ENCODE results near the gene TKFC. TPM values are rescaled to one million over a fixed set of nuclear protein-coding genes. Genes with fewer than 3 reads are reported as not detected.
A peak's percentile ranks its signal among the peaks of the same experiment; 100 is the strongest.

TKFC gene
- total RNA-seq, 4 donors from 2014 or later: 38.6 to 55.3 (median 47.8) TPM

DNA sequence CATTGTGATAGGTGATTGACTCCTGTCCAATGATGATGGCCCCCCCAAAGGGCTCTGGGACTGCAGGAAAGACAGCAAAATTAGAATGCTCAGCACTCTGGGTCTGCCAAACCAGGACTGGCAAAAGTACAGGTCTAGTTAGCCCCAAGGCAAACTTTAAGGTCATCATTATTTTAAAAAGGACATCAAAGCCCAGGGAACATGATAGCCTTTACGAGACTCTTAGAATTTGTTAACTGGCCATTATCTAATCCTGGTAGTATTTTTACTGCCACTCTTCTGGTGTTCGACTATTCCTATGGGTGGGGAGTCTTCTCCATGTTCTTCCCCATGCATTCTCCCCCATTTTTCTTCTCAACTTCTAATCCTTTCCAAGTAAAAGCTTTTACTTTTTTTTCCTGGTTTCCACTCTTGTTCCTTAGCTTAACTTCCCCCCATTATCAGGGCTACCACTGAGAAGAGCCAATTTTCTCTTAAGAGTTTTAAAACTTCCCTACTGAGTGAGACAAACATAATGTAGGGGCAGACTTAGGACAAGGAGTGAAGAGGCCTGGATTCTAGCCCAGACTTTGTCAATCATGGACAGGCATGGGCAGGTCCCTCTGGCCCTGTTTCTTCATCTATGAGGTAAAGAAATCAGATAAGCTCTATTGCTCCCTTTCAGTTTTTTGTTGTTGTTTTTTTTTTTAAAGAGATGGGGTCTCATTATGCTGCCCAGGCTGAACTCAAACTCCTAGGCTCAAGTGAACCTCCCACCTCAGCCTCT lies 7.2 kb upstream of the TKFC start:
- TF ChIP-seq EP300 (IDR thresholded peaks at IDR 0.05) (no peak), POLR2A (IDR thresholded peaks at IDR 0.05) (no peak), POLR2AphosphoS5 (IDR thresholded peaks at IDR 0.05) (no peak), CTCF (IDR thresholded peaks at IDR 0.05) (no peak)
- peaks cover 79% of the 10 kb centered on the region for H3K36me3 ChIP-seq
- H3K4me1 ChIP-seq: peaks cover 38% of the 10 kb centered on the region
- H3K27ac ChIP-seq: no peak overlapping the region
- no peak overlapping the region for H3K4me3 ChIP-seq
- no peaks in the 10 kb centered on the region for H3K27me3 ChIP-seq
- no peaks in the 10 kb centered on the region for H3K9me3 ChIP-seq
- DNase-seq (ENCODE audit: low spot score in 2 of 2): no peak
- 74% methylated on average over 2 of the region's 2 CpGs for WGBS

GRCh38 chr11:61327669-61328071 lies 5.4 kb upstream of the TKFC start:
- no peaks in the 10 kb centered on the region for H3K9me3 ChIP-seq
- no peak for DNase-seq (ENCODE audit: low spot score in 2 of 2)
- no peak overlapping the region for H3K27ac ChIP-seq
- no peak for TF ChIP-seq CTCF (IDR thresholded peaks at IDR 0.05)
- TF ChIP-seq EP300 (IDR thresholded peaks at IDR 0.05): no peak
- TF ChIP-seq POLR2AphosphoS5 (IDR thresholded peaks at IDR 0.05): no peak
- no peak for TF ChIP-seq POLR2A (IDR thresholded peaks at IDR 0.05)
- H3K4me3 ChIP-seq: no peak overlapping the region
- peaks cover 56% of the 10 kb centered on the region for H3K4me1 ChIP-seq
- peaks cover 62% of the 10 kb centered on the region for H3K36me3 ChIP-seq
- no peaks in the 10 kb centered on the region for H3K27me3 ChIP-seq

DNA sequence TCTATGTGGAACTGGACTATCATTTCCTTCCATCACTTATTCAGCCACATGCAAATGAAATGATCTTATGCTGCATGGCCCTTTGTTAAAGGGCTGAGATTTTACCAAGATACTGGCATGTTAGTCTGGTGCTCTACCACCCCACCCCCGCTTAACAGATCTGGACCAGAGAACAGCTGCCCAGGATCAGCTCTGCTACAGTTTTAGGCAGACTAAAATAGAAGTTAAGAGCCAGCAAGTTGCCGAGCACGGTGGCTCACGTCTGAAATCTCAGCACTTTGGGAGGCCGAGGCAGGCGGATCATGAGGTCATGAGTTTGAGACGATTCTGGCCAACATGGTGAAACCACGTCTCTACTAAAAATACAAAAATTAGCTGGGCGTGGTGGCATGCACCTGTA lies 4.7 kb upstream of the TKFC start:
- WGBS: 92% methylated on average over 9 of the region's 9 CpGs
- peaks cover 55% of the 10 kb centered on the region for H3K36me3 ChIP-seq
- H3K9me3 ChIP-seq: no peaks in the 10 kb centered on the region
- H3K4me1 ChIP-seq: peaks cover 57% of the 10 kb centered on the region
- DNase-seq (ENCODE audit: low spot score in 2 of 2): no peak
- no peak for TF ChIP-seq POLR2AphosphoS5 (IDR thresholded peaks at IDR 0.05)
- TF ChIP-seq POLR2A (IDR thresholded peaks at IDR 0.05): no peak
- no peak overlapping the region for H3K4me3 ChIP-seq
- no peak overlapping the region for H3K27ac ChIP-seq
- H3K27me3 ChIP-seq: no peaks in the 10 kb centered on the region

GRCh38 chr11:61329871-61330270 lies 3.2 kb upstream of the TKFC start:
- 95% methylated on average over 4 of the region's 4 CpGs for WGBS
- H3K4me1 ChIP-seq: peaks cover 72% of the 10 kb centered on the region
- no peak for DNase-seq (ENCODE audit: low spot score in 2 of 2)
- H3K27me3 ChIP-seq: no peaks in the 10 kb centered on the region
- TF ChIP-seq POLR2AphosphoS5 (IDR thresholded peaks at IDR 0.05) (no peak), POLR2A (IDR thresholded peaks at IDR 0.05) (no peak), CTCF (IDR thresholded peaks at IDR 0.05) (no peak), EP300 (IDR thresholded peaks at IDR 0.05) (no peak)
- H3K36me3 ChIP-seq: peaks cover 40% of the 10 kb centered on the region
- no peak overlapping the region for H3K27ac ChIP-seq
- H3K9me3 ChIP-seq: no peaks in the 10 kb centered on the region
- no peak overlapping the region for H3K4me3 ChIP-seq

DNA sequence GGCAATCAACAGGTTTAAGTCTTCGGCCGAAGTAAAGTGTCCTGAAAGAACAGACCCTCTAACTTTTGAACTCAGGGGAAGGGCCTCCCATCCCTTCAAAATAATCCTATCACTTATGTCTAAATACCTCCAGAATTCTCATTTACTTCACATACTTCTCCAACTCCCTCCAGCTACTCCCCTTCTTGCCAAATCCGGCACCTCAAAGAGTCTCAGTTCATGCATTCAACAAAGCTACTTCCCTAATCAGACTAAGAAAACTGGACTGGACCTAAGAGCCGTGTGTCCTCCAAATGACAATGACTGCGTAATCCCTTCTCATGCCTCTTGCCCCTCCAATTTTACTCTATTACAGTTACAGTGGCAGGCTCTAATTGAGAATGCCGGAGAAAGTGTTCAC lies 1.4 kb upstream of the TKFC start:
- H3K4me1 ChIP-seq: peaks cover 74% of the 10 kb centered on the region
- no peak for DNase-seq (ENCODE audit: low spot score in 2 of 2)
- H3K36me3 ChIP-seq: peaks cover 26% of the 10 kb centered on the region
- no peaks in the 10 kb centered on the region for H3K9me3 ChIP-seq
- no peaks in the 10 kb centered on the region for H3K27me3 ChIP-seq
- peak overlapping the region; percentile 96 for H3K27ac ChIP-seq
- 56% methylated on average over 6 of the region's 6 CpGs for WGBS
- H3K4me3 ChIP-seq: peak overlapping the region; percentile 98
- no peak for TF ChIP-seq POLR2A (IDR thresholded peaks at IDR 0.05)
- TF ChIP-seq CTCF (IDR thresholded peaks at IDR 0.05): no peak
- no peak for TF ChIP-seq POLR2AphosphoS5 (IDR thresholded peaks at IDR 0.05)
- TF ChIP-seq EP300 (IDR thresholded peaks at IDR 0.05): no peak
